ENCODE measurements around the gene ZCWPW1.
"Not testable (repeated sequence)": the region's sequence is repeated elsewhere in the genome, so short reads cannot be mapped to it uniquely, and the experiment has no call there.

DNA sequence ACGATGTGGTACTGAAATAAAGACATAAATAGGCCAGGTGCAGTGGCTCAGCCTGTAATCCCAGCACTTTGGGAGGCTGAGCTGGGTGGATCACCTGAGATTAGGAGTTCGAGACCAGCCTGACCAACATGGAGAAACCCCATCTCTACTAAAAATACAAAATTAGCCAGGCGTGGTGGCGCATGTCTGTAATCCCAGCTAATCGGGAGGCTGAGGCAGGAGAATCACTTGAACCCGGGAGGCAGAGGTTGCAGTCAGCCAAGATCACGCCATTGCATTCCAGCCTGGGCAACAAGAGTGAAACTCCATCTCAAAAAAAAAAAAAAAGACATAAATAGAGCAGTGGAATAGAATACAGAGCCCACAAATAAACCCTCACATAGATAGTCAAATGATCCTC, 64.7 kb downstream of the ZCWPW1 start:
- TF ChIP-seq, protein P1, sequence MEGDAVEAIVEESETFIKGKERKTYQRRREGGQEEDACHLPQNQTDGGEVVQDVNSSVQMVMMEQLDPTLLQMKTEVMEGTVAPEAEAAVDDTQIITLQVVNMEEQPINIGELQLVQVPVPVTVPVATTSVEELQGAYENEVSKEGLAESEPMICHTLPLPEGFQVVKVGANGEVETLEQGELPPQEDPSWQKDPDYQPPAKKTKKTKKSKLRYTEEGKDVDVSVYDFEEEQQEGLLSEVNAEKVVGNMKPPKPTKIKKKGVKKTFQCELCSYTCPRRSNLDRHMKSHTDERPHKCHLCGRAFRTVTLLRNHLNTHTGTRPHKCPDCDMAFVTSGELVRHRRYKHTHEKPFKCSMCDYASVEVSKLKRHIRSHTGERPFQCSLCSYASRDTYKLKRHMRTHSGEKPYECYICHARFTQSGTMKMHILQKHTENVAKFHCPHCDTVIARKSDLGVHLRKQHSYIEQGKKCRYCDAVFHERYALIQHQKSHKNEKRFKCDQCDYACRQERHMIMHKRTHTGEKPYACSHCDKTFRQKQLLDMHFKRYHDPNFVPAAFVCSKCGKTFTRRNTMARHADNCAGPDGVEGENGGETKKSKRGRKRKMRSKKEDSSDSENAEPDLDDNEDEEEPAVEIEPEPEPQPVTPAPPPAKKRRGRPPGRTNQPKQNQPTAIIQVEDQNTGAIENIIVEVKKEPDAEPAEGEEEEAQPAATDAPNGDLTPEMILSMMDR (IDR thresholded peaks at IDR 0.05): not testable (repeated sequence)
- not testable (repeated sequence) for TF ChIP-seq POLR2A, POLR2AphosphoS5 (IDR thresholded peaks at IDR 0.05)
